BJ (cell line): Measurements from ENCODE around the gene ADARB1. TPM values are rescaled to one million over a fixed set of nuclear protein-coding genes. Genes with fewer than 3 reads are reported as not detected.

Source experiments
- CTCF ChIA-PET: fragments of 350-600 bp; formaldehyde crosslinking; extraction: SDS; loops from one replicate; lab custom pipeline; 2021; ENCODE audit warnings: antibody characterized with exemption, inconsistent platforms; lab: Yijun Ruan, JAX
- POLR2A ChIA-PET: fragments of 300-600 bp; sonication (Branson Sonifier 250); formaldehyde crosslinking; extraction: SDS; loops from one replicate; lab custom pipeline; 2021; ENCODE audit warnings: antibody characterized with exemption; lab: Charles Lee
- DNase-seq: peaks from one replicate; pipeline ENCODE4 v3.0.0-alpha.2; 2011; ENCODE audit warnings: low read depth
- H3K27me3 ChIP-seq: 2 replicates; pipeline ENCODE4 v1.6.0; 2011; ENCODE audit warnings: low read length; ENCODE audit not compliant: control insufficient read depth, insufficient read depth
- H3K36me3 ChIP-seq: 2 replicates; pipeline ENCODE4 v1.5.1; 2011; ENCODE audit warnings: low read length; ENCODE audit not compliant: control insufficient read depth, insufficient read depth
- H3K4me3 ChIP-seq: 2 replicates; pipeline ENCODE4 v1.5.1; 2011; ENCODE audit warnings: low read depth, mild to moderate bottlenecking, control low read depth, low read length
- polyA plus RNA-seq: library from polyadenylated mRNA; depleted of rRNA; stranded (reverse); fragments of >200 nt; gene quantifications from 2 replicates; pipeline ENCODE4 v1.2.3, GENCODE V29; 2011
- TF ChIP-seq, protein P1 (sequence below): IDR thresholded peaks from 2 replicates; pipeline ENCODE4 v1.5.1; 2011; ENCODE audit warnings: low read depth, mild to moderate bottlenecking, control low read depth, inconsistent platforms, low read length, moderate library complexity; ENCODE audit not compliant: insufficient read depth

ADARB1 gene
- polyA plus RNA-seq, 1 experiment = 10.9 TPM

DNA sequence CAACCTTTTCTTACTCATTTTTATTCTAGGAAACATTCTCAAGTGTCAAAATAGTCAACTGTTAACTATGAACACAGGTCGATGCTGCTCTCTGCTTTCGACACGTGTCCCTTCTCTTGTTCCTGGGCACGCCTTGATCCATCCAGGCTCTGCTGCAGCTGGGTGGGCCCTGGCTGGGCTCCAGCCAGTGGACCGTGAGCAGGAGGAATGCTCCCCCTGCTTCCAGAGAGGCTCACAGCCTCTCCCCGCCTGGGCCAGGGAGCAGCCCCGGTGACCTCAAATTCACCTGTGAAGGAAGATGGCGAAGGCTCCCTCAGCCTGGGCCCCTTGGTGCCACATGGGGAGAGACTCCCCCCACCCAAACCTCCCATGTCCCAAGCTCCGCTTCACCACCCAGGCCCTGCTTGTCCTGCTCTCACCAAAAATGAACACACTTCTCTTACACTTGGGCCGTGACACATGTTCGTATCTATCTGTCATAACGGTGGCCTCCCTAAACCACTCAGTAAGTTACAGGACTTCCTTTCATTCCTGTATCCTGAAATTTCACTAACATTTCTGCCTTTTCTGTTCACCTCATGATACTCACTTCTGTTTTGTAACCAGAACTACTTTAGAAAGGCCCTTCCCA, 24.6 kb upstream of the ADARB1 start:
- Histone ChIP-seq H3K36me3 (no peaks in the 10 kb centered on the region), H3K27me3 (peaks cover 10% of the 10 kb centered on the region), H3K4me3 (no peak overlapping the region)
- no peak for DNase-seq
- CTCF ChIA-PET = interaction anchor here (0.6 to 1.2 kb wide), 2 partner anchors 60 to 90 kb away, joined by 3 to 4 read pairs; no protein-coding TSS in a partner anchor
- POLR2A ChIA-PET = no interaction called here
- TF ChIP-seq, protein P1, sequence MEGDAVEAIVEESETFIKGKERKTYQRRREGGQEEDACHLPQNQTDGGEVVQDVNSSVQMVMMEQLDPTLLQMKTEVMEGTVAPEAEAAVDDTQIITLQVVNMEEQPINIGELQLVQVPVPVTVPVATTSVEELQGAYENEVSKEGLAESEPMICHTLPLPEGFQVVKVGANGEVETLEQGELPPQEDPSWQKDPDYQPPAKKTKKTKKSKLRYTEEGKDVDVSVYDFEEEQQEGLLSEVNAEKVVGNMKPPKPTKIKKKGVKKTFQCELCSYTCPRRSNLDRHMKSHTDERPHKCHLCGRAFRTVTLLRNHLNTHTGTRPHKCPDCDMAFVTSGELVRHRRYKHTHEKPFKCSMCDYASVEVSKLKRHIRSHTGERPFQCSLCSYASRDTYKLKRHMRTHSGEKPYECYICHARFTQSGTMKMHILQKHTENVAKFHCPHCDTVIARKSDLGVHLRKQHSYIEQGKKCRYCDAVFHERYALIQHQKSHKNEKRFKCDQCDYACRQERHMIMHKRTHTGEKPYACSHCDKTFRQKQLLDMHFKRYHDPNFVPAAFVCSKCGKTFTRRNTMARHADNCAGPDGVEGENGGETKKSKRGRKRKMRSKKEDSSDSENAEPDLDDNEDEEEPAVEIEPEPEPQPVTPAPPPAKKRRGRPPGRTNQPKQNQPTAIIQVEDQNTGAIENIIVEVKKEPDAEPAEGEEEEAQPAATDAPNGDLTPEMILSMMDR = no peak

DNA sequence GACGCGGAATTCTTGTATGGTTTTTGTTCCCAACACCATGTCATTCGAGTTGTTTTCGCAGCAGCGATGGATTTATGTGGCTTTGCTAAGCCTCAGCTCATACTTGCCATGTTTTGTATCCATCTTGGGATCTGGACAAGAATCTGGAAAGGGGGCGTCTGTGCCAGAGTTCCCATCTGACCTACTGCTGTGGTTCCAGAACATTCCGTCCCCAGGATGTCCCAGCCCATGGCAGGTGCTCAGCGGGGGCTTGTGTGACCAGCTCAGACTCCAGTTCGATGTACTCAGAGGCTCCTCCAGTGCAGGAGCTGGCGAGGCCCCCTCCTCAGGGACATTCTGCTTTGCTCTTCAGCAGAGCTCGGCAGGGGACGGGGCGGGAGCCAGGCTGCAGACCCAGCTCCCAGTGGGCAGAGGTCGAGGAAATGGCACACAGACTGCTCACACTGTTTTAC, 24.0 kb upstream of the ADARB1 start:
- CTCF ChIA-PET = interaction anchor here (0.9 to 1.2 kb wide), 2 partner anchors 11 to 89 kb away, joined by 3 to 4 read pairs; no protein-coding TSS in a partner anchor

DNA sequence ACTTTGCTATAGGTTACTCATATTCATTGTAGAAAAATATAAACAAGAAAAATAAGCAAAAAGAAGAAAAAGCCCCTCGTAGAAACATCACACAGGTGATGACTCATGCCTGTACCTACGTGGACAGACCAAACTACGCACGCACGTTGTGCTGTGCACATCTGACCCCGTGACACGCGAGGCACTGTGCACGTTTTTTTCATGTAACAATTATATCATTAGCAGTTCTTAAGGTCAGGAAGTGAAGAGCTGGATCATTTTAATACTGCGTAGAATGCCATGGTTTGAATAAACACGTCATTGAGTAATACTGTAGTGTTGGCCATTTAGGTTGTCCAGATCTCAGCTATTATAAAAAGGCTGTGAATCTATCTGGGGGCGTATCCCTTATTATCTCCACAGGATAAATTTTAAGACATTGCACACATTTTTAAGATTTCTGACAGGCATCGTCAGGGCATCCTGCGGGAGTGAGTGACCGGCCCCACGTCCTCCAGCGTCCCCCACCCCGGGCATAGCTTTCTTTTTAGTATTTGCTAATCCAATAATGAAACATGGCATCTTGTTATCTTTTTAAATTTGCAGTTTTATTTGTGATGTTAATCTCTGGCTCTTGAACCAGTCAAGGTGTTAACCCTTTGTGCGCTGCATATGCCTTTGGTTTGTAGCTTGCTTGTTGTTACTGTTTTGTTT, 23.4 kb upstream of the ADARB1 start:
- ChIA-PET POLR2A (no interaction called here), CTCF (interaction anchor here (0.9 to 1.2 kb wide), 3 partner anchors 10 to 89 kb away, joined by 3 to 4 read pairs (median 3); no protein-coding TSS in a partner anchor)
- Histone ChIP-seq H3K36me3 (no peaks in the 10 kb centered on the region; the same call in 1 of the 2 replicates), H3K27me3 (peaks cover 11% of the 10 kb centered on the region), H3K4me3 (no peak overlapping the region)
- DNase-seq = peak; percentile 25
- TF ChIP-seq, protein P1 = no peak

More for the DNA sequence above, 24.0 kb upstream of the ADARB1 start:
- peaks cover 12% of the 10 kb centered on the region for H3K27me3 ChIP-seq
- POLR2A ChIA-PET = no interaction called here
- no peak for DNase-seq
- no peak overlapping the region for H3K4me3 ChIP-seq
- TF ChIP-seq, protein P1 = no peak
- H3K36me3 ChIP-seq = no peaks in the 10 kb centered on the region; the same call in 1 of the 2 replicates

DNA sequence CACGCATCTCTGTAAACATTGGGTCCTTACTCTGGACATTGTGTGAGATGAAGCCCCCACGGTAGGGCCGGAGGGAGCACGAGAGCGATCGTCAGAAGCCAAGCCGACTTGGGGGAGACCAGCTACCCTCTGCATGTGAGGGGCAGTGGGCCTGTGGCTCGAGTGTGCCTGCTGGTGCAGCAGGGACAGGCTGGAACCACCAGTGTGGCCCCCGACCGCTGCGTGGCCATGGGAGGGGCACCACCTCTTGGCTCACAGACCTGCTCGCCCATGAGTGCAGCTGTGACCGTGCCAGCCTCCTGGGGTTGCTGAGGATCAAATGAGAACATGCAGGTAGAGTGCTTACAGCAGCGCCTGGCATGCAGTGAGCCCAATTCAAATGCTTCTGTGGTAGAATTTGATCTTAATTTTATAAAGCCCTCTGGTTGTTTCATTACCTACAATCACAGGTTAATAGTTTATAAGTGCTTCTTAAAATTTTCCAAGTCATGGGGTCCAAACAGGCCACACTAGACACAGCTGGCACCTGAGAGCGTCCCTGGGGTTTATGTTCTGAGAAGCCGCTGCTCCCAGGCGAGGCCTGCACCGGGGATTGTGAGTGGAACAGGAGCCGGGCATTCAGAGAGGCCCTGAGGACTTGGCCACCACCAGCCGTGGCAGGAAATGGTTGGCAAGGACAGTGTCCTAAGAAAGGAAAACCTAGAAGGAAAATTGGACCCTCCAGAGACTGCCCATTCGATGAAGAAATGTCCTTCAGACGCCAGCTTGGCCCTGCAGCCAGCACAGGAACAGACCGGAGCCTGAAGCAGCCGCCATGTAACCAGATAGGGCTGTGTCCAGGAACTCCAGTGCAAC, 22.6 kb upstream of the ADARB1 start:
- H3K36me3 ChIP-seq = no peaks in the 10 kb centered on the region; the same call in 1 of the 2 replicates
- no peak overlapping the region for H3K4me3 ChIP-seq
- TF ChIP-seq, protein P1 = no peak
- ChIA-PET CTCF (interaction anchor here (1.2 kb wide), 1 partner anchor 77 kb away, joined by 3 read pairs; no protein-coding TSS in a partner anchor), POLR2A (no interaction called here)
- H3K27me3 ChIP-seq = peaks cover 13% of the 10 kb centered on the region
- no peak for DNase-seq
